ENCODE results near the gene DEGS2. TPM values are rescaled to one million over a fixed set of nuclear protein-coding genes. Genes with fewer than 3 reads are reported as not detected.
"Not testable (repeated sequence)": the region's sequence is repeated elsewhere in the genome, so short reads cannot be mapped to it uniquely, and the experiment has no call there.

DEGS2 gene
- polyA plus RNA-seq (2013, experiment 1 of 2): not detected
- polyA plus RNA-seq (2013, experiment 2 of 2): 0.70 TPM

DNA sequence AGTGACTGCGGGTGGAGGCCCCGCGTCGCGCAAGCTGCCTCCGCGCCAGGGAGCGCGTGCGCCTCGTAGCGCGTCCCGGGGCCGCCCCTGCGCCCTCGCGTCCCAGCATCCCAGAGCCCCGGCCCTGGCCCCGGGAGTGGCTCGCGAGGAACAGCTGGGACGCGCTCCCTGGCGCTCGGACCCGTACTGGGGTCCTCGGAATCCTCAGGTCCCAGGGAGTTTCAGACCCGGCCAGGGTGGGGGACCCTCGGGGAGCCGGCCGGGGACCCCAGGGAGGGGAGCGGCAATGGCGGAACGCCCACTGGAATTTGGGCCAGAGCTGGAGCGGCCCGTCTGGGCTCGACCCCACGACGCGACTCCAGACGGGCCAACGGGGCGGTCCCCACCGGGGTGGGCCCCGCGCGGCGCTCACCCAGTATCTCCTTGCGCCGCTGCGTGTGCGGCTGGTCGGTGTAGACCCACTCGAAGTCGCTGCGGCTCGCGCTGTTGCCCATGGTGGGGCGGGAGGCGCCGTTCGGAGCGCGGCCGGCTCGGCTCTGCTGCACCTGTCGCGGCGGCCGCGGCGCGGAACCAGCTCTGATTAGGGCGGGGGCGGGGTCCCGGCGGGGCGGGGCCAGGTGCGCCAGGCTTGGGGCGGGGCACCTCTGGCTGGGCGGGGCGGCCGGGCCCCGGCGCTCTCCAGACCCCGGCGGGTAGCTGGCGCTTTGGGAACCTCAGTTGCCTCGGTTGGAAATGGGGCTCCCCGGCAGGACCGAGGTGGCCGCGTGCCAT lies at the start of gene DEGS2:
DEGS2 (minus strand) TSS at position 552 of the 771 bp plus-strand sequence; CDS start at position 494, 58 bp downstream.
- Histone ChIP-seq H3K36me3 (ENCODE audit: insufficient read depth, low read length) (no peaks in the 10 kb centered on the region), H3K4me3 (ENCODE audit: low read length) (peak within 1 kb of the TSS; percentile 63), H3K4me1 (ENCODE audit: insufficient read depth, low read length) (peaks cover 4% of the 10 kb centered on the region; the same call in 1 of the 2 replicates), H3K9ac (ENCODE audit: low read depth, low read length) (no peak within 1 kb of the TSS), H3K27me3 (ENCODE audit: insufficient read depth, low read length) (peaks cover 56% of the 10 kb centered on the region), H3K27ac (ENCODE audit: low read depth, low read length) (no peak within 1 kb of the TSS), H3K9me3 (ENCODE audit: insufficient read depth, low read depth, low read length) (no peaks in the 10 kb centered on the region)
- WGBS: 2% methylated on average over 94 of the region's 94 CpGs

DNA sequence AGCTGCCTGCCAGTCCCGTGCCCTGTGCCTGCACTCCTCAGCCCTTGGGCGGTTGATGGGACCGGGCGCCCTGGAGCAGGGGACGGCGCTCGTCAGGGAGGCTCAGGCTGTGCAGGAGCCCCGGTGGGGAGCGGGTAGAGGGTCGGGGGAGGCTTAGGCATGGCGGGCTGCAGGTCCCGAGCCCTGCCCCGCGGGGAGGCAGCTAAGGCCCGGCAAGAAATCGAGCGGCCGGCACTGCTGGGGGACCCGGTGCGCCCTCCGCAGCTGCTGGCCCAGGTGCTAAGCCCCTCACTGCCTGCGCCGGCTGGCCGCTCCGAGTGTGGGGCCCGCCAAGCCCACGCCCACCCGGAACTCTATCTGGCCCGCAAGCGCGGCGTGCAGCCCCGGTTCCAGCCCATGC lies 48.7 kb upstream of the DEGS2 start:
- not testable (repeated sequence) for H3K9ac ChIP-seq (ENCODE audit: low read depth, low read length); H3K4me1 ChIP-seq (ENCODE audit: insufficient read depth, low read length); H3K36me3 ChIP-seq (ENCODE audit: insufficient read depth, low read length); H3K4me3 ChIP-seq (ENCODE audit: low read length); H3K9me3 ChIP-seq (ENCODE audit: insufficient read depth, low read depth, low read length); H3K27me3 ChIP-seq (ENCODE audit: insufficient read depth, low read length); H3K27ac ChIP-seq (ENCODE audit: low read depth, low read length)
- 95% methylated on average over 33 of the region's 33 CpGs for WGBS

DNA sequence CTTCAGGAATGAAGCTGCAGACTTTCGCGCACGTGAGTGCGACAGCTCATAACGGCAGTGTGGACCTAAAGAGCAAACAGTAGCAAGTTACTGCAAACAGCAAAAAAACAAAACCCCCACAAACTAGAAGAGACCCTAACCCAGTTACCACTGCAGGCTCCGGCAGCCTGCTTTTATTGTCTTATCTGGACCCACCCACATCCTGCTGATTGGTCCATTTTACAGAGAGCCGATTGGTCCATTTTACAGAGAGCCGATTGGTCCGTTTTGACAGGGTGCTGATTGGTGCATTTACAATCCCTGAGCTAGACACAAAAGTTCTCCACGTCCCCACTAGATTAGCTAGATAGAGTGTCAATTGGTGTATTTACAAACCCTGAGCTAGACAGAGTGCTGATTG lies 48.1 kb upstream of the DEGS2 start:
- WGBS: 92% methylated on average over 10 of the region's 10 CpGs
- not testable (repeated sequence) for H3K27me3 ChIP-seq (ENCODE audit: insufficient read depth, low read length); H3K36me3 ChIP-seq (ENCODE audit: insufficient read depth, low read length)

DNA sequence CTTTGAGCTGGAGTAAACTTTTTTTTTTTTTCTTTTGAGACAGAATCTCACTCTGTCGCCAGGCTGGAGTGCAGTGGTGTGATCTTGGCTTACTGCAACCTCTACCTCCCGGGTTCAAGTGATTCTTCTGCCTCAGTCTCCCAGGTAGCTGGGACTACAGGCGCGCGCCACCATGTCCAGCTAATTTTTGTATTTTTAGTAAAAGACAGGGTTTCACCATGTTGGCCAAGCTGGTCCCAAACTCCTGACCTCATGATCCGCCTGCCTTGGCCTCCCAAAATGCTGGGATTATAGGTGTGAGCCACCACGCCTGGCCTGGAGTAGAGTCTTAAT lies 45.4 kb upstream of the DEGS2 start:
- H3K4me1 ChIP-seq (ENCODE audit: insufficient read depth, low read length); H3K27ac ChIP-seq (ENCODE audit: low read depth, low read length); H3K27me3 ChIP-seq (ENCODE audit: insufficient read depth, low read length); H3K9me3 ChIP-seq (ENCODE audit: insufficient read depth, low read depth, low read length); H3K36me3 ChIP-seq (ENCODE audit: insufficient read depth, low read length); H3K4me3 ChIP-seq (ENCODE audit: low read length); H3K9ac ChIP-seq (ENCODE audit: low read depth, low read length): not testable (repeated sequence)
- 95% methylated on average over 7 of the region's 7 CpGs for WGBS

More for the DNA sequence above, 48.1 kb upstream of the DEGS2 start:
- H3K9me3 ChIP-seq (ENCODE audit: insufficient read depth, low read depth, low read length); H3K4me3 ChIP-seq (ENCODE audit: low read length); H3K27ac ChIP-seq (ENCODE audit: low read depth, low read length); H3K4me1 ChIP-seq (ENCODE audit: insufficient read depth, low read length); H3K9ac ChIP-seq (ENCODE audit: low read depth, low read length): not testable (repeated sequence)

DNA sequence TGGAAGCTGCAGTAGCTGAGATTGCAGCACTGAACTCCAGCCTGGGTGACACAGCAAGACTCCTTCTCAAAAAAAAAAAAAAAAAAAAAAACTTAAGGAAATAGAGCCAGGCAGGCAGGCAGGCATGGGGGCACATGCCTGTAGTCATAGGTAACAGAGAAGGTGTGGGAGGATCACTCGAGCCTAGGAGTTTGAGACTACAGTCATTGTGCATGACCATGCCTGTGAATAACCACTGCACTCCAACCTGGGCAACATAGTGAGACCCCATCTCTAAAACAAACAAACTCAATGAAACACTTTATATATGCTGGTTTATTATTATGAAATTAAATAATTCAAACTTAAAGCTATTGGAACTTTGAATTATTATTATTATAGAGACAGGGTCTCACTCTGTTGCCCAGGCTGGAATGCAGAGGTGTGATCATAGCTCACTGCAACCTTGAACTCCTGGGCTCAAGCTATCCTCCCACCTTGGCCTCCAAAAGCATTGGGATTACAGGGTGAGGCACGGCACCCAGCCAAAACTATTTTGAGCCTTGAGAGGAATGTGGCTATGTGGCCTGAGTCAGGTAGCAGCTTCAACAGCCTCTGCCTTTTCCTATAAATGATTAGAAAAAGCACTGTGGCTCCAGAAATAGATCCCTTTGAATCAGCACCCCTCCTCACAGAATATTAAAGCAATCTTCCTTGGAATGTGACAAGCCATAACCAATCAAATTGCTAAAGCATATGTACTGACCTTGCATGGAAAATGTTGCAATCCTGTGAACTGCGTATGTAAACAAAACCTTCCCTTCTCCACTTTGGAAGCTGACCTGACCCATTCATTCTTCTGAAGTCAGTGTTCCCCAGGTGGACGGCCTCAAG lies 44.8 kb upstream of the DEGS2 start:
- no peaks in the 10 kb centered on the region for H3K9me3 ChIP-seq (ENCODE audit: insufficient read depth, low read depth, low read length)
- H3K4me3 ChIP-seq (ENCODE audit: low read length): no peak overlapping the region

DNA sequence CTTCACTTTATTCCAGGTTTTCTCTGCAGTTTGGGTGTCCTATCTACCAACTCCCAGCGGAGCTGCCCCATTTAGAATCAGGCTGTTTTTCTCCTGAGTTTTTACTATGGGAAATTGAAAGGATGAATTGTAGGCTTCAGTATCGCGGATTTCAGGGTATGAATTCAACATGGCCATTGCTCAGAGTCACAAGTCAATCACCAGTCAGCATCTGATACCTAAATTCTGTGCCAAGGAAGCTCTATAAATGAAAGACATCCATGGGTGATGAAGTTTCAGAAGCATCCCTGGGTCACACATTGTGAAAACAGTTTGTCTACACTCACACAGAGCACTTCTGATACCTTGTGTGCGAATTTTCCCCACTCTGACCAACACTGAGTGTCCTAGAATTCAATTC lies 43.7 kb upstream of the DEGS2 start:
- H3K4me1 ChIP-seq (ENCODE audit: insufficient read depth, low read length): peaks cover 6% of the 10 kb centered on the region; the same call in 1 of the 2 replicates
- no peaks in the 10 kb centered on the region for H3K27me3 ChIP-seq (ENCODE audit: insufficient read depth, low read length)
- H3K27ac ChIP-seq (ENCODE audit: low read depth, low read length): no peak overlapping the region
- H3K36me3 ChIP-seq (ENCODE audit: insufficient read depth, low read length): peaks cover 3% of the 10 kb centered on the region; the same call in 1 of the 2 replicates
- no peaks in the 10 kb centered on the region for H3K9me3 ChIP-seq (ENCODE audit: insufficient read depth, low read depth, low read length)
- 73% methylated on average over 4 of the region's 4 CpGs for WGBS
- H3K4me3 ChIP-seq (ENCODE audit: low read length): no peak overlapping the region
- no peak overlapping the region for H3K9ac ChIP-seq (ENCODE audit: low read depth, low read length)

More for the DNA sequence above, 44.8 kb upstream of the DEGS2 start:
- WGBS: 90% methylated on average over 4 of the region's 4 CpGs
- Histone ChIP-seq H3K27ac (ENCODE audit: low read depth, low read length) (no peak overlapping the region), H3K9ac (ENCODE audit: low read depth, low read length) (no peak overlapping the region), H3K36me3 (ENCODE audit: insufficient read depth, low read length) (peaks cover 3% of the 10 kb centered on the region; the same call in 1 of the 2 replicates), H3K4me1 (ENCODE audit: insufficient read depth, low read length) (peaks cover 5% of the 10 kb centered on the region; the same call in 1 of the 2 replicates), H3K27me3 (ENCODE audit: insufficient read depth, low read length) (no peaks in the 10 kb centered on the region)

DNA sequence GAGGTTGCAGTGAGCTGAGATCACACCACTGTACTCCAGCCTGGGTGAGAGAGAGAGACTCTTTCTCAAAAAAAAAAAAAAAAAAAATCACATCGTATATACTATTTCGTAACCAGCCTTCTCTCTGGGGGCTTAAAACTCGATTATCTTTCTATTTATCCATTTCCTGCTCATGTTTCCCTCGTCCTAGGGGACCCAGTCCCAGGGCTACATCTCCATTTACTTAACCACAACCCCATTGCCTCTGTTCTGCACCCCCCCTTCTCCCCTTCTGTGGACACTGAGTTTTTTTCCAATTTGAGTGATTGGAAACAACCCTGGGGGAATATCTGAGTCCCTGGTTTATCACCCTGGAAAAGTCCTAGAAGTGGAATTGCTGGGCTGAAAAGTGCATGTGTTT lies 43.3 kb upstream of the DEGS2 start:
- Histone ChIP-seq H3K4me1 (ENCODE audit: insufficient read depth, low read length) (peaks cover 6% of the 10 kb centered on the region; the same call in 1 of the 2 replicates), H3K9ac (ENCODE audit: low read depth, low read length) (no peak overlapping the region), H3K4me3 (ENCODE audit: low read length) (no peak overlapping the region), H3K36me3 (ENCODE audit: insufficient read depth, low read length) (peaks cover 3% of the 10 kb centered on the region; the same call in 1 of the 2 replicates), H3K9me3 (ENCODE audit: insufficient read depth, low read depth, low read length) (no peaks in the 10 kb centered on the region), H3K27me3 (ENCODE audit: insufficient read depth, low read length) (no peaks in the 10 kb centered on the region), H3K27ac (ENCODE audit: low read depth, low read length) (no peak overlapping the region)
- WGBS: 89% methylated on average over 4 of the region's 4 CpGs

DNA sequence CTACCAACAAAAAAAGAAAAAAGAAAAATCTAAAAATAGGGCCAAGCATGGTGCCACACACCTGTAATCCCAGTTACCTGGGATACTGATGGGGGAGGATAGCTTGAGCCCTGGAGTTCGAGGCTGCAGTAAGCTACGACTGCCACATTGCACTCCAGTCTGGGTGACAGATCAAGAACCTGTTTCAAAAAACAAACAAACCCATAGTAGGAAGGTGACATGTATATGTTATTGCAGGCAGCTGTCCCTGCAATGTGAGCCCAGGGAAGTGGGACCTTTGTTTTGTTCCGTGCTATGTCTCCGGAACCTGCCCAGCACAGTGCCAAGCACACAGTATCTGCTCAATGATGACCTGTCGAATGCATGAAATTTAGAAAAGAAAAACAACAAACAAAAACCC lies 42.3 kb upstream of the DEGS2 start:
- Histone ChIP-seq H3K27ac (ENCODE audit: low read depth, low read length) (no peak overlapping the region), H3K4me1 (ENCODE audit: insufficient read depth, low read length) (peaks cover 6% of the 10 kb centered on the region; the same call in 1 of the 2 replicates), H3K9ac (ENCODE audit: low read depth, low read length) (no peak overlapping the region), H3K9me3 (ENCODE audit: insufficient read depth, low read depth, low read length) (no peaks in the 10 kb centered on the region), H3K36me3 (ENCODE audit: insufficient read depth, low read length) (no peaks in the 10 kb centered on the region; the same call in 1 of the 2 replicates), H3K4me3 (ENCODE audit: low read length) (no peak overlapping the region), H3K27me3 (ENCODE audit: insufficient read depth, low read length) (no peaks in the 10 kb centered on the region)
- WGBS: 89% methylated on average over 5 of the region's 5 CpGs

DNA sequence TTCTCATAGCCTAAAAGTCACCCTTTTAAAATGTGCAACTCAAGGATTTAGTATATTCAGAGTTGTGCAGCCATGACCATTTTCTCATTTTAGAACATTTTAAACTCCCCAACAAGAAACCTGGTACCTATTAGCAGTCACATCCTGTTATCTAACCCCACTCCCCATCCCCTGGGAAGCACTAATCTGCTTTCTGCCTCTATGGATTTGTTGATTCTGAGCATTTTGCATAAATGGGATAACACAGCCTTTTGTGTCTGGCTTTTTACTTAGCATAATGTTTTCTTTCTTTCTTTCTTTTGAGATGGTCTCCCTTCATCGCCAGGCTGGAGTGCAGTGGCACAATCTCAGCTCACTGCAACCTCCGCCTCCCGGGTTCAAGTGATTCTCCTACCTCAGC lies 40.9 kb upstream of the DEGS2 start:
- H3K36me3 ChIP-seq (ENCODE audit: insufficient read depth, low read length): no peaks in the 10 kb centered on the region
- no peak overlapping the region for H3K9ac ChIP-seq (ENCODE audit: low read depth, low read length)
- no peaks in the 10 kb centered on the region for H3K9me3 ChIP-seq (ENCODE audit: insufficient read depth, low read depth, low read length)
- 85% methylated on average over 3 of the region's 3 CpGs for WGBS
- no peak overlapping the region for H3K4me3 ChIP-seq (ENCODE audit: low read length)
- peaks cover 6% of the 10 kb centered on the region; the same call in 1 of the 2 replicates for H3K4me1 ChIP-seq (ENCODE audit: insufficient read depth, low read length)
- no peaks in the 10 kb centered on the region for H3K27me3 ChIP-seq (ENCODE audit: insufficient read depth, low read length)
- H3K27ac ChIP-seq (ENCODE audit: low read depth, low read length): no peak overlapping the region

DNA sequence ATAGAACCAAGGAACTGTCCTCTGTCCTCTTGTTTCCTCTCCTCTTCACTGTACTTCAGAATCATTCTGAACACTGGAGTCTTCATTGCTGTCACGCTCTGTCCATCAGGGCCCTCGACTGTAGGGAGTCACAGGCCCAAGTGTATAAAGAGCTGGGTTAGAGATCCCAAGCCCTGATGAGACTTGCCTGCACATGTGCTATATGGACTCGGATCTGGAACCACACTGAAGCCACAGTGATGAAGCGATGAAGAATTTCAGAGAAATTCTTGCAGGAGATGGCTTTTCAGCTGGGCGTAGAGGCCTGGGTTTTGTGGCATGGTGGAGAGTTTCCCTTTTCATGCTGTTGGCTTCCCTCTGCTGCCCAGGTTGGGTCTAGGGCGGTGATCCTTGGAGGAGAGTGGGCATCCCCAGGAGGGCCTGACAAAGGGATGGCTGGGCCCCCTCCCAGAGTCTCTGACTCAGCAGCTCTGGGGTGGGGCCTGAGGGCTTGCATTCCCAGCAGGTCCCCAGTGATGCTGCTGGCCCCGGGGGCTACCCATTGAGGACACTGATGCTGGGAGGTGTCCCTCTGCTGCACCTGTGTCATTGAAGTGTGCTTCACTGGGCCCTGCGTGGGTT lies 39.9 kb upstream of the DEGS2 start:
- peaks cover 6% of the 10 kb centered on the region; the same call in 1 of the 2 replicates for H3K4me1 ChIP-seq (ENCODE audit: insufficient read depth, low read length)
- WGBS: 79% methylated on average over 8 of the region's 8 CpGs
- H3K9me3 ChIP-seq (ENCODE audit: insufficient read depth, low read depth, low read length): no peaks in the 10 kb centered on the region
- H3K27me3 ChIP-seq (ENCODE audit: insufficient read depth, low read length): no peaks in the 10 kb centered on the region
- no peak overlapping the region for H3K9ac ChIP-seq (ENCODE audit: low read depth, low read length)
- H3K27ac ChIP-seq (ENCODE audit: low read depth, low read length): no peak overlapping the region
- no peaks in the 10 kb centered on the region for H3K36me3 ChIP-seq (ENCODE audit: insufficient read depth, low read length)
- H3K4me3 ChIP-seq (ENCODE audit: low read length): no peak overlapping the region
